Neuronal stem cell (in vitro differentiated cells): ENCODE results near the gene EYS.

Experiments
- DNase-seq: peaks from one replicate; pipeline ENCODE4 v3.0.0-alpha.2; 2013; ENCODE audit warnings: low spot score
- H2AFZ ChIP-seq: one replicate; pipeline ENCODE4 v1.6.1; 2013; ENCODE audit warnings: mild to moderate bottlenecking, low read length, inconsistent platforms
- H2AK5ac ChIP-seq: 2 replicates; pipeline ENCODE4 v1.6.1; 2013; ENCODE audit warnings: low read depth, mild to moderate bottlenecking, inconsistent platforms, low read length, moderate library complexity, mixed read lengths
- H2BK120ac ChIP-seq: 2 replicates; pipeline ENCODE4 v1.6.1; 2013; ENCODE audit warnings: low read depth, mild to moderate bottlenecking, inconsistent platforms, low read length, moderate library complexity, mixed read lengths
- H2BK12ac ChIP-seq: one replicate; pipeline ENCODE4 v1.6.1; 2013; ENCODE audit warnings: low read length, inconsistent platforms
- H2BK15ac ChIP-seq: 2 replicates; pipeline ENCODE4 v1.6.1; 2013; ENCODE audit warnings: mild to moderate bottlenecking, low read length, inconsistent platforms, mixed read lengths
- H2BK5ac ChIP-seq: one replicate; pipeline ENCODE4 v1.6.1; 2013; ENCODE audit warnings: inconsistent platforms, mild to moderate bottlenecking, low read length, moderate library complexity
- H3K14ac ChIP-seq: one replicate; pipeline ENCODE4 v1.6.1; 2013; ENCODE audit warnings: low read length, inconsistent platforms
- H3K18ac ChIP-seq: 2 replicates; pipeline ENCODE4 v1.6.1; 2013; ENCODE audit warnings: low read length, inconsistent platforms
- H3K23ac ChIP-seq: 2 replicates; pipeline ENCODE4 v1.6.1; 2013; ENCODE audit warnings: low read depth, mild to moderate bottlenecking, mixed read lengths, low read length, inconsistent platforms; ENCODE audit not compliant: poor library complexity
- H3K27ac ChIP-seq: replicated peaks from 3 replicates; pipeline ENCODE4 v1.5.1; 2013; ENCODE audit warnings: low read length, inconsistent platforms
- H3K27me3 ChIP-seq, 3 experiments: 2 replicates each; pipeline ENCODE4 v1.6.1; 2013; ENCODE audit warnings: low read length in 3 of 3, mild to moderate bottlenecking in 2 of 3, inconsistent platforms in 1 of 3, low read depth in 1 of 3, mixed read lengths in 1 of 3, moderate library complexity in 1 of 3; ENCODE audit not compliant: control insufficient read depth in 3 of 3, insufficient read depth in 3 of 3
- H3K36me3 ChIP-seq, 2 donors: replicated peaks in 1 of 2; 2 replicates each; pipeline ENCODE4 v1.6.1; 2013; ENCODE audit warnings: low read length in 2 of 2; ENCODE audit not compliant: control insufficient read depth in 2 of 2, insufficient read depth in 2 of 2
- H3K4ac ChIP-seq: 2 replicates; pipeline ENCODE4 v1.6.1; 2013; ENCODE audit warnings: inconsistent platforms, mild to moderate bottlenecking, low read length, moderate library complexity
- H3K4me1 ChIP-seq, 2 donors: 1 replicate in 1 of 2; 2 replicates in 1 of 2; pipeline ENCODE4 v1.6.1; 2013; ENCODE audit warnings: low read length in 2 of 2, low read depth in 1 of 2; ENCODE audit not compliant: control insufficient read depth in 2 of 2, insufficient read depth in 1 of 2
- H3K4me2 ChIP-seq: one replicate; pipeline ENCODE4 v1.6.1; 2013; ENCODE audit warnings: mild to moderate bottlenecking, low read length, inconsistent platforms; ENCODE audit not compliant: insufficient read depth, poor library complexity, severe bottlenecking
- H3K4me3 ChIP-seq, 2 donors: 2 replicates each; pipeline ENCODE4 v1.5.1; 2013; ENCODE audit warnings: low read length in 2 of 2, mild to moderate bottlenecking in 2 of 2, inconsistent platforms in 1 of 2, moderate library complexity in 1 of 2
- H3K79me1 ChIP-seq: one replicate; pipeline ENCODE4 v1.6.1; 2013; ENCODE audit warnings: low read depth, mild to moderate bottlenecking, inconsistent platforms, low read length, moderate library complexity
- H3K9ac ChIP-seq: one replicate; pipeline ENCODE4 v1.6.1; 2013; ENCODE audit warnings: mild to moderate bottlenecking, low read depth, low read length, inconsistent platforms; ENCODE audit not compliant: poor library complexity
- H3K9me3 ChIP-seq, 2 donors: replicated peaks in 1 of 2; 2 replicates each; pipeline versions ENCODE3 to v1.6.1; 2013; ENCODE audit warnings: low read length in 2 of 2, mild to moderate bottlenecking in 2 of 2, inconsistent platforms in 1 of 2, low read depth in 1 of 2, mixed read lengths in 1 of 2, moderate library complexity in 1 of 2; ENCODE audit not compliant: control insufficient read depth in 2 of 2, insufficient read depth in 1 of 2
- H4K8ac ChIP-seq: one replicate; pipeline ENCODE4 v1.6.1; 2013; ENCODE audit warnings: low read depth, mild to moderate bottlenecking, inconsistent platforms, low read length, moderate library complexity
- H4K91ac ChIP-seq: one replicate; pipeline ENCODE4 v1.6.1; 2013; ENCODE audit warnings: low read length, low read depth, mild to moderate bottlenecking, inconsistent platforms; ENCODE audit not compliant: poor library complexity
- WGBS, 2 donors: extraction: QIAGEN DNeasy Blood & Tissue Kit; methylation state at CpG; one replicate each; pipeline ENCODE4 v1.1.7; 2013; ENCODE audit warnings: missing lambda C conversion rate in 2 of 2, mixed read lengths in 1 of 2; ENCODE audit not compliant: insufficient read length in 2 of 2, insufficient replicate concordance in 1 of 2; ENCODE audit errors: extremely low coverage in 2 of 2; 5-methylcytosine and 5-hydroxymethylcytosine counted together

EYS gene

GRCh38 chr6:63943826-63944225 lies 1763.2 kb downstream of the EYS start:
- no peak overlapping the region for H3K4ac ChIP-seq
- no peak overlapping the region for H2AFZ ChIP-seq
- no peak overlapping the region for H2BK5ac ChIP-seq
- no peak overlapping the region for H3K4me2 ChIP-seq
- H2BK120ac ChIP-seq: no peak overlapping the region
- no peak overlapping the region for H4K8ac ChIP-seq
- H2BK15ac ChIP-seq: no peak overlapping the region
- H3K27me3 ChIP-seq: no peaks in the 10 kb centered on the region
- no peaks in the 10 kb centered on the region for H3K79me1 ChIP-seq
- H3K4me3 ChIP-seq: no peak overlapping the region
- no CpG with 5 or more reads among the region's 1 CpG for WGBS, 2 donors
- H3K4me1 ChIP-seq: peaks cover 4 to 30% of the 10 kb centered on the region in 2 donors
- peak; percentile 48 for DNase-seq
- peaks cover 0 to 3% of the 10 kb centered on the region in 2 donors for H3K9me3 ChIP-seq
- H3K36me3 ChIP-seq: no peaks in the 10 kb centered on the region
- no peak overlapping the region for H2AK5ac ChIP-seq
- H3K9ac ChIP-seq: no peak overlapping the region
- H3K18ac ChIP-seq: no peak overlapping the region
- no peak overlapping the region for H3K23ac ChIP-seq
- peak overlapping the region; percentile 80 for H3K27ac ChIP-seq
- no peak overlapping the region for H2BK12ac ChIP-seq
- no peak overlapping the region for H4K91ac ChIP-seq
- no peak overlapping the region for H3K14ac ChIP-seq

- no CpG with 5 or more reads among the region's 2 CpGs for WGBS, 2 donors
- Histone ChIP-seq H3K18ac (no peak overlapping the region), H3K9me3 (peaks cover 0 to 10% of the 10 kb centered on the region in 2 donors), H2BK12ac (no peak overlapping the region), H3K4ac (no peak overlapping the region), H2AK5ac (no peak overlapping the region), H3K14ac (no peak overlapping the region), H3K27ac (peak overlapping the region; percentile 9), H2AFZ (peak overlapping the region; percentile 30), H4K91ac (no peak overlapping the region), H3K9ac (no peak overlapping the region), H3K36me3 (no peaks in the 10 kb centered on the region), H3K4me2 (no peak overlapping the region), H3K27me3 (no peaks in the 10 kb centered on the region), H2BK5ac (no peak overlapping the region), H2BK120ac (no peak overlapping the region), H3K23ac (no peak overlapping the region), H2BK15ac (no peak overlapping the region), H4K8ac (no peak overlapping the region), H3K4me1 (peaks cover 1 to 22% of the 10 kb centered on the region in 2 donors), H3K79me1 (no peaks in the 10 kb centered on the region), H3K4me3 (no peak overlapping the region)
- DNase-seq: no peak
Measured at GRCh38 chr6:63941747-63942470, 1765.1 kb downstream of the EYS start.

- no peak overlapping the region for H3K4me3 ChIP-seq
- no peak overlapping the region for H3K9ac ChIP-seq
- no peak overlapping the region for H2BK5ac ChIP-seq
- H3K4me1 ChIP-seq: peaks cover 1 to 21% of the 10 kb centered on the region in 2 donors
- H3K23ac ChIP-seq: no peak overlapping the region
- H2BK15ac ChIP-seq: no peak overlapping the region
- no peak overlapping the region for H2BK120ac ChIP-seq
- H3K27ac ChIP-seq: no peak overlapping the region
- no peak overlapping the region for H4K91ac ChIP-seq
- H4K8ac ChIP-seq: no peak overlapping the region
- H3K79me1 ChIP-seq: no peaks in the 10 kb centered on the region
- no peak overlapping the region for H2AFZ ChIP-seq
- peaks cover 0 to 8% of the 10 kb centered on the region in 2 donors for H3K9me3 ChIP-seq
- H2BK12ac ChIP-seq: no peak overlapping the region
- no peak overlapping the region for H3K4ac ChIP-seq
- H3K18ac ChIP-seq: no peak overlapping the region
- no peaks in the 10 kb centered on the region for H3K27me3 ChIP-seq
- no peak overlapping the region for H3K4me2 ChIP-seq
- no peak overlapping the region for H3K14ac ChIP-seq
- DNase-seq: no peak
- WGBS, 2 donors: no CpG with 5 or more reads among the region's 1 CpG
- no peaks in the 10 kb centered on the region for H3K36me3 ChIP-seq
- H2AK5ac ChIP-seq: no peak overlapping the region
Measured at GRCh38 chr6:63940056-63940455, 1767.0 kb downstream of the EYS start.

GRCh38 chr6:63936399-63936798 lies 1770.6 kb downstream of the EYS start:
- Histone ChIP-seq H3K27me3 (no peaks in the 10 kb centered on the region), H3K9me3 (peaks cover 0 to 6% of the 10 kb centered on the region in 2 donors), H2AK5ac (no peak overlapping the region), H3K27ac (no peak overlapping the region), H2BK120ac (no peak overlapping the region), H3K79me1 (no peaks in the 10 kb centered on the region), H3K14ac (no peak overlapping the region), H2BK15ac (no peak overlapping the region), H3K18ac (no peak overlapping the region), H3K4me3 (no peak overlapping the region), H3K36me3 (no peaks in the 10 kb centered on the region), H3K4me1 (peaks cover 0 to 2% of the 10 kb centered on the region in 2 donors), H2BK12ac (no peak overlapping the region), H3K23ac (no peak overlapping the region), H3K4me2 (no peak overlapping the region), H2BK5ac (no peak overlapping the region), H3K4ac (no peak overlapping the region), H4K8ac (no peak overlapping the region), H2AFZ (no peak overlapping the region), H4K91ac (no peak overlapping the region), H3K9ac (no peak overlapping the region)
- no peak for DNase-seq
